Cardiac muscle cell (in vitro differentiated cells and primary cell): ENCODE measurements around the gene DPYSL4. TPM values are rescaled to one million over a fixed set of nuclear protein-coding genes. Genes with fewer than 3 reads are reported as not detected.

ENCODE experiments used
- DNase-seq, 2 donors: peaks; one replicate each; pipeline versions ENCODE4 v3.0.0 to v3.0.0-alpha.2; 2010 to 2017; ENCODE audit warnings: low read depth in 1 of 2, low spot score in 1 of 2
- H3K27ac ChIP-seq: fragments of 200-600 bp; sonication (generic); 2 replicates; pipeline ENCODE4 v1.5.1; 2016
- H3K27me3 ChIP-seq: fragments of 200-600 bp; sonication (generic); 2 replicates; pipeline ENCODE4 v1.6.0; 2016; ENCODE audit warnings: control low read depth
- H3K36me3 ChIP-seq: fragments of 200-600 bp; sonication (generic); 2 replicates; pipeline ENCODE4 v1.5.1; 2016; ENCODE audit warnings: control low read depth
- H3K4me1 ChIP-seq: fragments of 200-600 bp; sonication (generic); 2 replicates; pipeline ENCODE4 v1.8.1; 2017; ENCODE audit warnings: low read depth, mild to moderate bottlenecking, mixed run types
- H3K4me3 ChIP-seq: fragments of 200-600 bp; sonication (generic); 2 replicates; pipeline ENCODE4 v1.5.1; 2016; ENCODE audit warnings: mild to moderate bottlenecking
- H3K9me3 ChIP-seq: fragments of 200-600 bp; sonication (generic); 2 replicates; pipeline ENCODE4 v1.5.1; 2017; ENCODE audit warnings: low read depth, mild to moderate bottlenecking, control low read depth
- polyA plus RNA-seq: library from polyadenylated mRNA; unstranded; fragments of >200 nt; fragmentation: Nextera tagmentation; extraction: Ambion mirVana; gene quantifications from 2 replicates; pipeline ENCODE4 v1.2.1, GENCODE V29; 2016
- total RNA-seq: library from RNA; depleted of rRNA; stranded (reverse); fragments of >200 nt; gene quantifications from 2 replicates; pipeline ENCODE4 v1.2.3, GENCODE V29; 2016
- TF ChIP-seq, protein P1 (sequence below): IDR thresholded peaks from 2 replicates; pipeline ENCODE4 v1.5.1; 2012; ENCODE audit warnings: low read depth, mild to moderate bottlenecking, low read length

DPYSL4 gene
- total and polyA plus RNA-seq, 2 experiments from 2014 or later = 12.5 to 30.3 TPM

DNA sequence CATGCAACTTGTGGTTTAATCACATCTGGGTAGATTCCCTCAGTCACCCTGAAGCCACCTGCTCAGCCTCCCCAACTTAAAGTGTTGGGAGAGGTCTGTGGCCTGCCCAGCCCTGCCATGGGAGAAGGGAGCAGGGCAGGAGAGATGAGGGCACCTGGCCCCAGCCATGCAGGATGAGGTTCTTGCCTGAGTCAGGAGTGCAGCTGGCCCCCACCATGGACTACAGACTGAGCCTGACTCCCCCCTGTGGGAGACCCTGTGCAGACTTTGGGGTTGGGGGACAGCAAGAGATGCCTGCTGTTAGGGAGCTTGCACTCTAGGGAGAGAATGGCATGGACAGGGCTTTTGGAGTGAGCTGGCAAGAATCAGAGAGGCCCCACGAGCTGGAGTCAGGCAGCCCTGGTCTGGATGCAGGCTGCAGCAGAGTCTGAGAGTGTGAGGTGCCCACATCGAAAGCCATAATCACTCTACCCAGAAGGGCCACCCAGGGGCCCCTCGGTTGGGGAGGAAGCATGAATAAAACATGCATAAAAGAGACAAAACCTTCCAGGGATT is 34.7 kb upstream of the DPYSL4 start:
- no peaks in the 10 kb centered on the region for H3K9me3 ChIP-seq
- DNase-seq = no peak

DNA sequence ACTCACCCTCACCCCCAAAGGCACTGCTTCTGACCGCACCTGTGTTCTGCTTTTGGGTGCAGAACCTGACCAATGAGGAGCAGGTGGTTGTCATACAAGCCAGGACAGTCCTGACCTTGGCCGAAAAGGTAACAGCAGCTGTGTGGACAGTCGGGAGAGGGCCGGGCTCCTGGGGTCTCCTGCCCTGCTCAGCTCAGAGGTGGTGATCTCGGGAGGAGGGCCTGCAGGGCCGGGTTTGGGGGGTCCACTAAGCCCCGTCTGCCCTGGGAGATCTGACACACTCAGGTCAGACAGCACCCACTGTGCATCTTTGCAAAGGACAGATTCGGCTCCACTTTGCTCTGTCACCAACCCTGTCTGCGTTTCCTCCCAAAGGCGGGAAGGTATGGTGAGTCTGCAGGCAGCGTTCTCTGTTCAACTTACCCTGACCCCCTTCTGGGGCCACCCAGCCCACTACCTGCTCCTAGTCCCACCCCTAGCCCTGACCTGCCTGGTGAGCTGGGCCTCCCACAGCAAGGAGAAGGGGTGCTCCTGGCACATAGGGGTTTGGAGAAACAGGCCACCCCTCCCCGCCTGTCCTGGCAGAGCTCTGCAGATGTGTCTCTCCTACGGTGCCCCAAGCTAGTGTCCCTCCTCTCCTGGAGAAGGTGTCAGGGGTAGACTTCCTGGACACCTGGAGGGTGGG is 33.7 kb upstream of the DPYSL4 start:
- H3K36me3 ChIP-seq = no peaks in the 10 kb centered on the region
- TF ChIP-seq, protein P1, sequence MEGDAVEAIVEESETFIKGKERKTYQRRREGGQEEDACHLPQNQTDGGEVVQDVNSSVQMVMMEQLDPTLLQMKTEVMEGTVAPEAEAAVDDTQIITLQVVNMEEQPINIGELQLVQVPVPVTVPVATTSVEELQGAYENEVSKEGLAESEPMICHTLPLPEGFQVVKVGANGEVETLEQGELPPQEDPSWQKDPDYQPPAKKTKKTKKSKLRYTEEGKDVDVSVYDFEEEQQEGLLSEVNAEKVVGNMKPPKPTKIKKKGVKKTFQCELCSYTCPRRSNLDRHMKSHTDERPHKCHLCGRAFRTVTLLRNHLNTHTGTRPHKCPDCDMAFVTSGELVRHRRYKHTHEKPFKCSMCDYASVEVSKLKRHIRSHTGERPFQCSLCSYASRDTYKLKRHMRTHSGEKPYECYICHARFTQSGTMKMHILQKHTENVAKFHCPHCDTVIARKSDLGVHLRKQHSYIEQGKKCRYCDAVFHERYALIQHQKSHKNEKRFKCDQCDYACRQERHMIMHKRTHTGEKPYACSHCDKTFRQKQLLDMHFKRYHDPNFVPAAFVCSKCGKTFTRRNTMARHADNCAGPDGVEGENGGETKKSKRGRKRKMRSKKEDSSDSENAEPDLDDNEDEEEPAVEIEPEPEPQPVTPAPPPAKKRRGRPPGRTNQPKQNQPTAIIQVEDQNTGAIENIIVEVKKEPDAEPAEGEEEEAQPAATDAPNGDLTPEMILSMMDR = no peak
- no peak overlapping the region for H3K4me3 ChIP-seq
- H3K27ac ChIP-seq = no peak overlapping the region
- DNase-seq = no peak
- no peaks in the 10 kb centered on the region for H3K27me3 ChIP-seq
- H3K9me3 ChIP-seq = no peaks in the 10 kb centered on the region
- no peaks in the 10 kb centered on the region for H3K4me1 ChIP-seq

More for the DNA sequence above, 34.7 kb upstream of the DPYSL4 start:
- no peak overlapping the region for H3K4me3 ChIP-seq
- no peak overlapping the region for H3K27ac ChIP-seq
- TF ChIP-seq, protein P1 = no peak
- H3K4me1 ChIP-seq = no peaks in the 10 kb centered on the region
- H3K36me3 ChIP-seq = no peaks in the 10 kb centered on the region
- H3K27me3 ChIP-seq = no peaks in the 10 kb centered on the region

DNA sequence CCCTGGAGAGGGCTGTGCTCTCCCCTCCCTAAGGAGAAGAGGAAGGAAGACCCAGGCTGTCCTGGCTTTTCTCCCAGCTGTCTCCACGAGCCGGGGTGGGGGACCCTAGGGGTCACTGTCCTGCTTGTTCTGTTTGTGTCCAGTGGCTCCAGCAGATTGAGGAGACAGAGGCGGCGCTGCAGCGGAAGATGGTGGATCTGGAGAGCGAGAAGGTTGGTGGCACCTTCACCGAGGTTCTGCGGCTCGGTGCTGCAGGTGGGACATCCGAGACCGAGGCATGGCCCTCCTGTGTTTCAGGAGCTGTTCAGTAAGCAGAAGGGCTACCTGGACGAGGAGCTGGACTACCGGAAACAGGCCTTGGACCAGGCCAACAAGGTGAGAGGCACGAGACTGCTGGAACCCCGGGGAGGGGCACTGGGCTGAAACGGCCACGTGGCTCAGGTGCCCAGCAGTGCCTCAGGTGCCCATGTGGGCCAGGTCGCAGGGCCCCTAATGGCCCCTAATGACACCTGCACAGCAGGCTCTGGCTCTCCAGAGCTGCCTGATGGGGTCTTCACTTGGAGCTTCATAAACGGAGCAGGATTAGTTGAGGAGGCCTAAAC is 33.0 kb upstream of the DPYSL4 start:
- Histone ChIP-seq H3K36me3 (no peaks in the 10 kb centered on the region), H3K27ac (no peak overlapping the region), H3K9me3 (no peaks in the 10 kb centered on the region), H3K27me3 (no peaks in the 10 kb centered on the region), H3K4me3 (no peak overlapping the region), H3K4me1 (no peaks in the 10 kb centered on the region)
- TF ChIP-seq, protein P1 = no peak
- no peak for DNase-seq

DNA sequence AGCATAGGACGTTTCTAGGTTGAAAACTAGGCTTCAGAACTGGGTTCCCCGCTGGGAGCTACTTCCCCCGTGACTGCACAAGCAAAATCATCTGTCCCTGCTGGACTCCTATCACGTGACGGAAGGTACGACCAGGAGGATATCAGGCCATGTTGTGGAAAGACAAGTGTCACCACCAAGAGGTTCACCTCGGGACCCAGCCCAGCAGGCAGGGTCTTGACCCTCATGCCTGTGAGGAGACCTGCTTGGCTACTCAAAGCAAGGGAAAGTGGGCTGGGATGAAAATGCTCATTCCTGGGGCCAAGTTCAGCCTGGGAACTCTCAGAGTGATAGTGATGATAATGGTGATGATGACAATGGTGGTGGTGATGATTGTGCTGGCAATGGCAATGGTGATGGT is 32.3 kb upstream of the DPYSL4 start:
- no peak overlapping the region for H3K27ac ChIP-seq
- H3K27me3 ChIP-seq = no peaks in the 10 kb centered on the region
- TF ChIP-seq, protein P1 = no peak
- no peaks in the 10 kb centered on the region for H3K9me3 ChIP-seq
- DNase-seq = no peak
- no peaks in the 10 kb centered on the region for H3K4me1 ChIP-seq
- H3K4me3 ChIP-seq = no peak overlapping the region
- no peaks in the 10 kb centered on the region for H3K36me3 ChIP-seq

DNA sequence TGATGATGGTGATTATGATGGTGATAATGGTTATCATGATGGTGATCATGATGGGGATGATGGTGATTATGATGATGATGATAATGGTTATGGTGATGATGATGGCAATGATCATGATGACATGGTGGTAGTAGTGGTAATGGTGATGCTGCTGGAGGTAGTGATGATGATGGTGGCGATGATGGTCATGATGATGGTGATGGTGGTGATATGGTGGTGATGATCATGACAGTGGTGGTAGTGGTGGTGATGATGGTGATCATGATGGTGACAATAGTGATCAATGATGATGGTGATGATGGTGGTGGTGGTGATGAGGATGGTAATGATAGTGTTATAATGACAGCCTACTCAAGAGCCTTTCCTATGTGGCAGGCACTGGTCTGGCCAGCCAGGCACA is 31.8 kb upstream of the DPYSL4 start:
- no peaks in the 10 kb centered on the region for H3K27me3 ChIP-seq
- H3K9me3 ChIP-seq = no peaks in the 10 kb centered on the region
- DNase-seq = no peak
- TF ChIP-seq, protein P1 = no peak
- no peaks in the 10 kb centered on the region for H3K4me1 ChIP-seq
- H3K36me3 ChIP-seq = no peaks in the 10 kb centered on the region
- H3K4me3 ChIP-seq = no peak overlapping the region
- no peak overlapping the region for H3K27ac ChIP-seq
